B cell (primary cell): Measurements from ENCODE around the gene LIMK2.

Experiments
- CTCF ChIP-seq: fragments of 200-600 bp; IDR thresholded peaks from one replicate; pipeline ENCODE4 v1.8.0; 2022; ENCODE audit warnings: antibody characterized with exemption, mild to moderate bottlenecking
- EZH2 ChIP-seq: IDR thresholded peaks from 2 replicates; pipeline ENCODE4 v1.6.1; 2012; ENCODE audit warnings: borderline replicate concordance, low read depth, mild to moderate bottlenecking, moderate library complexity, low read length; ENCODE audit not compliant: insufficient read depth, poor library complexity, severe bottlenecking

- no peak for TF ChIP-seq EZH2
- no peak for TF ChIP-seq CTCF
These were observed 41.9 kb downstream of the LIMK2 start for GRCh38 chr22:31253949-31254348.
